CD4-positive, alpha-beta T cell treated with Interleukin-1 beta for 1 hour (primary cell): ENCODE results near the gene SCML2.
"Not testable (repeated sequence)": the region's sequence is repeated elsewhere in the genome, so short reads cannot be mapped to it uniquely, and the experiment has no call there.

Experiments used
- DNase-seq, 2 donors: peaks; one replicate each; pipeline ENCODE4 v3.0.0-alpha.2; 2020 to 2022

SCML2 gene

GRCh38 chrX:18271309-18271708, 83.2 kb downstream of the SCML2 start:
- DNase-seq: no peak

GRCh38 chrX:18255059-18255458, 99.4 kb downstream of the SCML2 start:
- no peak for DNase-seq

DNA sequence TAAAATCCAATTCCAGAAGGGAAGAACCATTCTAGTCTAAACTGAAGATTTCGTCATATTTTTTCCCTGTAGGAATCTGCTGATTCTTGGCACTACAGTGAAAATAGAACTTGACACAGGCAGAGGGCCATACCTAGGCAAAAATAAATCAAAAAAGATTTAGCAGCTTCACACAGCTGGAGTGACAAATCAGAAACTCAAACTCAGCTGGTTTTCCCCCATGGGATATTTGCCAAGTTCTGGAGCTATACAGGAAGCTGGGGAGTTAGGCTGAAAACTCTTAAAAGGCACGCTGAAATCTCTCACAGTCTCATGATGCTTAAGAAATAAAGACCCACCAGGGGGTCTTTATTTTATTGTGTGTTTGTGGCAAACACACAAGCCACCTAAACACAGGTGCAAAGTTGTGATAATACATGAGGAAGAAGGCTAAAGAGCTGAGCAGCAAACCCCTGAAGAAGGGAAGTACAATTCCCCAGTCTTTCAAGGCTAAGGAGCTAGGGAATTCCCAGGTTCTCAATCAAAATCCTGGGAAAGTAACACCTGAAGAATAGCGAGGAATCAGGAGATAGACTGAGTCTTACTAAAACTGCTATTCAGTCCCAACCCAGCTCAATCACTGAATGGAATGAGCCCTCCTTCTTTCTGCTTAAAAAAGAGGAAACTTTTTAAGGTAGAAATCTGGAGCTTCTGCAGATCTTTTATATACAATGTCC, 101.7 kb downstream of the SCML2 start:
- no peak for DNase-seq

DNA sequence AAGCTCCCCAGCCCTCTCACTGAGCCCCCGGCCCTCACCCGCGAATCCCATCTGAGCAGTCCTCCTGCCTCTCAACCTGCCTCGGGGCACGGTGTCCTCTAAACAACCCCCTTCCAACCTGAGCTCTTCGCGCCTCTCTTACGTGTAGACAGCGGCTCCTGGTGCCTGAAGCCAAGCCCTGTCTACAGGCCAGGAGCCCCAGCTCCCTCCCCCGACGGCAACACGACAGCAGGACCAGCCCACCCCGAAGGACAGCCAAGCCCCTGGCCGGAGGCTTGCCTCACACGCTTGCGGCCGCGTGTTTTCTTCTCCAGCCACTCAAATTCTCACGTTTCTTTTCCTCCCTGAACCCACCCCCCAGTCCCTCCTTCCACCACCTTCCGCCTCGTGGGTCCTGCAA, 124.8 kb downstream of the SCML2 start:
- not testable (repeated sequence) for DNase-seq

DNA sequence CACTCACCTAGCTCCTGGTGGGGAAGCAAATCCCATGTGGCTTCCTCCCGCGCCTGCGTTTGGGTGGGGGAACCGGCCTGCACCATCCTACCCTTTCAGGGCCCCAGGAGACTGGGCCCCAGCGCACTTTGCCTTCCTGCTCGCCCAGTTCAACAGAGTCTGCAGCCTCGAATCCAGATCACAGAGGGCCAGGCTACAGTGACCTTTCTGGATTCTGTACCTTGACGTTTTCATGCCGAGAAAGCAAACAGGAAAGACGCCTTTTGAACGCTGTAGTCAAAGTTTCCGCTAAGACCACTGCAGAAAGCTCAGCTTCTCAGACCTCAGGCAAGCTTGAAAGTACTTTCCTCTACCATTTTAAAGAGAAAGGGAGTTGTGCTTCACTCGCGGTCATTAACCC, 126.4 kb downstream of the SCML2 start:
- no peak for DNase-seq

GRCh38 chrX:18227458-18227857, 127.0 kb downstream of the SCML2 start:
- no peak for DNase-seq

GRCh38 chrX:18220786-18221185, 133.7 kb downstream of the SCML2 start, which contains the start of gene BEND2:
Gene BEND2 (minus strand): TSS chrX:18220886. CDS start chrX:18220750, 136 bp downstream.
- no peak for DNase-seq

DNA sequence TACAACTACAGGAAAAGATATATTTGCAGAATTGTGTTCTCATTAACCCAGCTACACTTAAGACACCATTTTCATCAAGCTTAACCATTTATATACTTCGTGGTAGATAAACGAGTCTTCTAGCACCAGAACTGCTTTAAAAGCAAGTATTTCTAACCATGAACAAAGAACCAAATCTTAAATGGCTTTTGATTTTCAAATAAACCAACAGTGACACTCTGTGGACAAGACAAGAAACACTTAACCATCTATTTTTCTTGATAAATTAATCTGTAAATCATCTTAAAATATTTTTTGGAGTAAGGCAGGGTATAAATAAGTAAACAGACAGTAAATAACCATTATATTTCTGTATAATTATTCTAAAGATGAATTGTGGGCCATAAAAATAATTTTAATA, 144.0 kb downstream of the SCML2 start:
- DNase-seq: peak in 1 of 2 donors; percentile 1

- no peak for DNase-seq
Measured at GRCh38 chrX:18206657-18207056, 147.8 kb downstream of the SCML2 start.

- DNase-seq: no peak
Measured at GRCh38 chrX:18203631-18204030, 150.9 kb downstream of the SCML2 start.

DNA sequence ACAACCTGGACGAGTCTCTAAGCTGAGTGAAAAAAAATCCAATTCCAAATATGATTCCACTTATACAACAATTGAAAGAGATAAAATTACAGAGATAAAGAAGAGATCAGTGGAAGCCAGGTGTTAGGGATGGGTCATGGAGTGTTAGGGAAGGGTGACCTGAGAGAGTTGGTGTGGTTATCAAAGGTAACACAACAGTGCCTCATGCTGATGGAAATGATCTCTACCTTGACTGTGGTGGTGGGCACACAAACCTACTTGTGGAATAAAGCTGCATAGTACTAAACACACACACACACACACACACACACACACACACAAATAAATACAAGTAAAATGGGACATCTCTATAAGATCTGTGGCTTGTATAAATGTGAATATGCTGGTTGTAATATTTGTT, 159.8 kb downstream of the SCML2 start:
- DNase-seq: no peak
